ENCODE measurements around the gene PRSS56. TPM values are rescaled to one million over a fixed set of nuclear protein-coding genes. Genes with fewer than 3 reads are reported as not detected.

The PRSS56 gene
- total and polyA plus RNA-seq, 2 donors from 2014 or later = not detected

- Histone ChIP-seq H3K9ac (ENCODE audit: low read length in 3 of 3) (no peak overlapping the region), H3K27me3 (ENCODE audit: control insufficient read depth, insufficient read depth, low read length) (peaks cover 5% of the 10 kb centered on the region), H3K9me3 (ENCODE audit: control insufficient read depth in 2 of 3, insufficient read depth in 1 of 3, low read length in 3 of 3) (no peaks in the 10 kb centered on the region), H3K27ac (ENCODE audit: low read depth in 2 of 2, low read length in 2 of 2) (no peak overlapping the region), H3K4me1 (ENCODE audit: control insufficient read depth in 2 of 3, insufficient read depth in 2 of 3, low read depth in 1 of 3, low read length in 3 of 3) (peaks cover 0 to 3% (median 0%) of the 10 kb centered on the region in 3 donors), H3K4me3 (ENCODE audit: low read length in 3 of 3) (no peak overlapping the region), H3K36me3 (ENCODE audit: control insufficient read depth in 2 of 3, insufficient read depth in 3 of 3, low read length in 3 of 3) (no peaks in the 10 kb centered on the region)
- TF ChIP-seq CTCF (IDR thresholded peaks at IDR 0.05; ENCODE audit: borderline replicate concordance, extremely low read depth, insufficient read depth) = no peak
- intact Hi-C loops (cut with DNase I) = no loop called here
- FAIRE-seq (no peak), DNase-seq (peak in 4 of 5 donors; percentile 68 to 79 (median 74))
Measured at GRCh38 chr2:232523682-232524597, 3.8 kb downstream of the PRSS56 start.

- no peak overlapping the region for H3K4me3 ChIP-seq (ENCODE audit: low read length in 3 of 3)
- peaks cover 5% of the 10 kb centered on the region for H3K27me3 ChIP-seq (ENCODE audit: control insufficient read depth, insufficient read depth, low read length)
- DNase-seq (no peak), FAIRE-seq (no peak)
- H3K9ac ChIP-seq (ENCODE audit: low read length in 3 of 3) = no peak overlapping the region
- TF ChIP-seq CTCF (IDR thresholded peaks at IDR 0.05; ENCODE audit: borderline replicate concordance, extremely low read depth, insufficient read depth) = no peak
- H3K4me1 ChIP-seq (ENCODE audit: control insufficient read depth in 2 of 3, insufficient read depth in 2 of 3, low read depth in 1 of 3, low read length in 3 of 3) = peaks cover 0 to 3% (median 0%) of the 10 kb centered on the region in 3 donors
- no peaks in the 10 kb centered on the region for H3K9me3 ChIP-seq (ENCODE audit: control insufficient read depth in 2 of 3, insufficient read depth in 1 of 3, low read length in 3 of 3)
- H3K27ac ChIP-seq (ENCODE audit: low read depth in 2 of 2, low read length in 2 of 2) = no peak overlapping the region
- H3K36me3 ChIP-seq (ENCODE audit: control insufficient read depth in 2 of 3, insufficient read depth in 3 of 3, low read length in 3 of 3) = no peaks in the 10 kb centered on the region
- intact Hi-C loops (cut with DNase I) = no loop called here
Measured at GRCh38 chr2:232524771-232525170, 4.6 kb downstream of the PRSS56 start.

- Histone ChIP-seq H3K4me1 (ENCODE audit: control insufficient read depth in 2 of 3, insufficient read depth in 2 of 3, low read depth in 1 of 3, low read length in 3 of 3) (peaks cover 0 to 3% (median 0%) of the 10 kb centered on the region in 3 donors), H3K27me3 (ENCODE audit: control insufficient read depth, insufficient read depth, low read length) (peaks cover 5% of the 10 kb centered on the region), H3K36me3 (ENCODE audit: control insufficient read depth in 2 of 3, insufficient read depth in 3 of 3, low read length in 3 of 3) (no peaks in the 10 kb centered on the region), H3K9me3 (ENCODE audit: control insufficient read depth in 2 of 3, insufficient read depth in 1 of 3, low read length in 3 of 3) (no peaks in the 10 kb centered on the region), H3K4me3 (ENCODE audit: low read length in 3 of 3) (no peak overlapping the region), H3K27ac (ENCODE audit: low read depth in 2 of 2, low read length in 2 of 2) (no peak overlapping the region), H3K9ac (ENCODE audit: low read length in 3 of 3) (no peak overlapping the region)
- intact Hi-C loops (cut with DNase I) = no loop called here
- FAIRE-seq (no peak), DNase-seq (no peak)
- TF ChIP-seq CTCF (IDR thresholded peaks at IDR 0.05; ENCODE audit: borderline replicate concordance, extremely low read depth, insufficient read depth) = no peak
Measured at GRCh38 chr2:232525199-232525598, 5.0 kb downstream of the PRSS56 start.

Data from kidney (tissue), 14 donors.